B cell (primary cell): ENCODE measurements around the gene CTRL. TPM values are rescaled to one million over a fixed set of nuclear protein-coding genes. Genes with fewer than 3 reads are reported as not detected.

Experiments
- ATAC-seq: fragments of 200-7000 bp; cut with Tn5 transposase; one replicate; pipeline ENCODE4 v1.10.0; 2021; ENCODE audit warnings: low read depth, mild to moderate bottlenecking, moderate number of reproducible peaks, moderate library complexity
- CTCF ChIA-PET: fragments of 350-600 bp; sonication (Branson Sonifier 250); formaldehyde crosslinking; loops from one replicate; lab custom pipeline; 2021; ENCODE audit warnings: antibody characterized with exemption, inconsistent platforms; lab: Charles Lee
- POLR2A ChIA-PET: fragments of 350-600 bp; sonication (Branson Sonifier 250); formaldehyde crosslinking; loops from one replicate; lab custom pipeline; 2021; ENCODE audit warnings: antibody characterized with exemption; lab: Charles Lee
- DNase-seq: peaks from one replicate; pipeline ENCODE4 v3.0.0; 2013
- H2AFZ ChIP-seq: 2 replicates; pipeline ENCODE4 v1.6.1; 2012; ENCODE audit warnings: mild to moderate bottlenecking, low read depth, low read length; ENCODE audit not compliant: insufficient read depth, poor library complexity, severe bottlenecking
- H3K27ac ChIP-seq, 2 donors: 1 replicate in 1 of 2; 2 replicates in 1 of 2; pipeline ENCODE4 v1.5.1; 2012 to 2013; ENCODE audit warnings: low read length in 2 of 2, mild to moderate bottlenecking in 2 of 2, moderate library complexity in 1 of 2
- H3K27me3 ChIP-seq, 4 experiments: fragments of 200-600 bp in 1 of 4; sonication (generic) in 1 of 4; replicated peaks in 1 of 4; 1 replicate in 2 of 4; 2 replicates in 2 of 4; pipeline versions ENCODE4 v1.6.1 to v1.7.0; 2013 to 2016; ENCODE audit warnings: low read length in 3 of 4, mild to moderate bottlenecking in 2 of 4, mixed read lengths in 1 of 4, moderate library complexity in 1 of 4; ENCODE audit not compliant: insufficient read depth in 4 of 4, control insufficient read depth in 3 of 4; ENCODE audit errors: control extremely low read depth in 1 of 4
- H3K36me3 ChIP-seq, 2 experiments: replicated peaks in 1 of 2; 1 replicate in 1 of 2; 2 replicates in 1 of 2; pipeline versions ENCODE4 v1.6.1 to v1.7.1; 2013; ENCODE audit warnings: low read length in 1 of 2; ENCODE audit not compliant: insufficient read depth in 2 of 2, control insufficient read depth in 1 of 2; ENCODE audit errors: control extremely low read depth in 1 of 2, extremely low read depth in 1 of 2
- H3K4me1 ChIP-seq, 2 donors: fragments of 200-600 bp in 1 of 2; sonication (generic) in 1 of 2; 1 replicate in 1 of 2; 2 replicates in 1 of 2; pipeline versions ENCODE4 v1.5.1 to v1.6.1; 2013 to 2017; ENCODE audit warnings: low read length in 2 of 2; ENCODE audit not compliant: control insufficient read depth in 2 of 2, insufficient read depth in 2 of 2
- H3K4me2 ChIP-seq: replicated peaks from 2 replicates; pipeline ENCODE3; 2012; ENCODE audit warnings: mild to moderate bottlenecking, low read depth, low read length; ENCODE audit not compliant: poor library complexity, severe bottlenecking
- H3K4me3 ChIP-seq, 5 experiments: fragments of 200-600 bp in 1 of 5; sonication (generic) in 1 of 5; 1 replicate in 3 of 5; 2 replicates in 2 of 5; pipeline versions ENCODE4 v1.5.1 to v1.7.0; 2011 to 2016; ENCODE audit warnings: low read length in 4 of 5, mild to moderate bottlenecking in 4 of 5, low read depth in 2 of 5, control low read depth in 1 of 5, moderate library complexity in 1 of 5; ENCODE audit not compliant: insufficient read depth in 1 of 5; ENCODE audit errors: control extremely low read depth in 1 of 5, extremely low read depth in 1 of 5
- H3K79me2 ChIP-seq: fragments of 200-600 bp; sonication (generic); one replicate; pipeline ENCODE4 v1.6.0; 2016; ENCODE audit warnings: low read length; ENCODE audit not compliant: control insufficient read depth, insufficient read depth
- H3K9ac ChIP-seq: fragments of 200-600 bp; sonication (generic); 2 replicates; pipeline ENCODE4 v1.6.1; 2017; ENCODE audit warnings: mild to moderate bottlenecking, low read length, moderate library complexity
- H3K9me3 ChIP-seq, 3 donors: one replicate each; pipeline versions ENCODE4 v1.6.1 to v1.7.1; 2013; ENCODE audit warnings: low read length in 2 of 3; ENCODE audit not compliant: control insufficient read depth in 2 of 3, insufficient read depth in 1 of 3; ENCODE audit errors: control extremely low read depth in 1 of 3
- H4K20me1 ChIP-seq: 2 replicates; pipeline ENCODE4 v1.6.0; 2012; ENCODE audit warnings: mild to moderate bottlenecking, low read length; ENCODE audit not compliant: insufficient read depth, control insufficient read depth, poor library complexity, severe bottlenecking
- H3K27ac Mint-ChIP-seq: one replicate; pipeline ENCODE4 v1.8.0; 2021; ENCODE audit warnings: mixed read lengths
- H3K27me3 Mint-ChIP-seq: one replicate; pipeline ENCODE4 v1.8.0; 2021; ENCODE audit warnings: mixed read lengths
- H3K4me1 Mint-ChIP-seq: one replicate; pipeline ENCODE4 v1.8.0; 2021; ENCODE audit warnings: mixed read lengths
- H3K4me3 Mint-ChIP-seq: one replicate; pipeline ENCODE4 v1.8.0; 2021; ENCODE audit warnings: mixed read lengths
- H3K9me3 Mint-ChIP-seq: one replicate; pipeline ENCODE4 v1.8.0; 2022; ENCODE audit warnings: mixed read lengths; ENCODE audit not compliant: insufficient read depth
- EZH2 ChIP-seq: IDR thresholded peaks from 2 replicates; pipeline ENCODE4 v1.6.1; 2012; ENCODE audit warnings: borderline replicate concordance, low read depth, mild to moderate bottlenecking, moderate library complexity, low read length; ENCODE audit not compliant: insufficient read depth, poor library complexity, severe bottlenecking
- WGBS: methylation state at CpG from one replicate; pipeline ENCODE4 v1.1.5; 2013; ENCODE audit warnings: missing lambda C conversion rate; ENCODE audit not compliant: insufficient coverage; 5-methylcytosine and 5-hydroxymethylcytosine counted together
- intact Hi-C: fragments of 100-400 bp; cut with micrococcal nuclease; formaldehyde crosslinking; loops from one replicate; pipeline ENCODE4 v1.10.0; 2022
- polyA plus RNA-seq: library from polyadenylated mRNA; depleted of rRNA; stranded (reverse); fragments of >200 nt; gene quantifications from 2 replicates; pipeline ENCODE4 v1.2.3, GENCODE V29; 2012
- total RNA-seq, 2 donors: library from RNA; stranded (reverse); fragments of 120-200 nt in 1 of 2; gene quantifications; 1 replicate in 1 of 2; 2 replicates in 1 of 2; pipeline versions ENCODE4 v1.2.3 to v1.2.4, GENCODE V29; 2013 to 2022
- TF ChIP-seq, protein P1 (sequence below): fragments of 200-600 bp; IDR thresholded peaks from one replicate; pipeline ENCODE4 v1.8.0; 2022; ENCODE audit warnings: antibody characterized with exemption, mild to moderate bottlenecking

The CTRL gene
- total and polyA plus RNA-seq, 2 donors (not counting 1 experiment from before 2014, with no cell fraction given) = 5.8 to 19.0 TPM

DNA sequence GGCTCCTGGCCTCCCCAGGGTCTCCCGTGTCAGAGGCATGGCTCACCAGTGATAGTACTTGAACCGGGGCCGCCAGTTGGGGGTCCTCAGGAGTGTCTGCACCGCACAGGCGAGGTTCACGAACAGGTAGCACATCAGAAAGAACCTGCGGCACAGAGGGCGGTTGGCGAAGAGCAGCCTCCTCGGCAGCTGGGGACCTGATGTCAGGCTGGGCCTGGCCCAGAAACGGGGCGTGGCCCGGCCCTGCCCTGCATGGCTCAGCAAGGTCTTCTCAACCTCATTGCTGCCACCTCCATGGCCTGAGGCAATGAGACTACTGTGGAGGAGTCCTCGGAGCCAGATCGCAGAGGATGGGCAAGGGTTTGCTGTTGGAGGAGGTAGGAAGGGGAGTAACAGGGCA lies 16.4 kb upstream of the CTRL start:
- POLR2A ChIA-PET = no interaction called here
- TF ChIP-seq EZH2 = no peak
- TF ChIP-seq, protein P1, sequence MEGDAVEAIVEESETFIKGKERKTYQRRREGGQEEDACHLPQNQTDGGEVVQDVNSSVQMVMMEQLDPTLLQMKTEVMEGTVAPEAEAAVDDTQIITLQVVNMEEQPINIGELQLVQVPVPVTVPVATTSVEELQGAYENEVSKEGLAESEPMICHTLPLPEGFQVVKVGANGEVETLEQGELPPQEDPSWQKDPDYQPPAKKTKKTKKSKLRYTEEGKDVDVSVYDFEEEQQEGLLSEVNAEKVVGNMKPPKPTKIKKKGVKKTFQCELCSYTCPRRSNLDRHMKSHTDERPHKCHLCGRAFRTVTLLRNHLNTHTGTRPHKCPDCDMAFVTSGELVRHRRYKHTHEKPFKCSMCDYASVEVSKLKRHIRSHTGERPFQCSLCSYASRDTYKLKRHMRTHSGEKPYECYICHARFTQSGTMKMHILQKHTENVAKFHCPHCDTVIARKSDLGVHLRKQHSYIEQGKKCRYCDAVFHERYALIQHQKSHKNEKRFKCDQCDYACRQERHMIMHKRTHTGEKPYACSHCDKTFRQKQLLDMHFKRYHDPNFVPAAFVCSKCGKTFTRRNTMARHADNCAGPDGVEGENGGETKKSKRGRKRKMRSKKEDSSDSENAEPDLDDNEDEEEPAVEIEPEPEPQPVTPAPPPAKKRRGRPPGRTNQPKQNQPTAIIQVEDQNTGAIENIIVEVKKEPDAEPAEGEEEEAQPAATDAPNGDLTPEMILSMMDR = no peak
- Mint-ChIP-seq H3K4me1 (no peaks in the 10 kb centered on the region), H3K27ac (no peak overlapping the region), H3K4me3 (no peak overlapping the region), H3K27me3 (no peaks in the 10 kb centered on the region), H3K9me3 (no peaks in the 10 kb centered on the region)
- WGBS = 98% methylated on average over 14 of the region's 15 CpGs
- Histone ChIP-seq H3K9me3 (no peaks in the 10 kb centered on the region), H3K36me3 (peaks cover 0 to 15% of the 10 kb centered on the region in 2 experiments), H3K27me3 (no peaks in the 10 kb centered on the region), H2AFZ (no peak overlapping the region), H3K27ac (no peak overlapping the region), H4K20me1 (no peaks in the 10 kb centered on the region), H3K79me2 (peaks cover 19% of the 10 kb centered on the region), H3K4me3 (no peak overlapping the region), H3K4me1 (no peaks in the 10 kb centered on the region), H3K4me2 (no peak overlapping the region), H3K9ac (no peak overlapping the region)
- DNase-seq (no peak), ATAC-seq (no peak)
- intact Hi-C loops = no loop called here
- CTCF ChIA-PET = no interaction called here

DNA sequence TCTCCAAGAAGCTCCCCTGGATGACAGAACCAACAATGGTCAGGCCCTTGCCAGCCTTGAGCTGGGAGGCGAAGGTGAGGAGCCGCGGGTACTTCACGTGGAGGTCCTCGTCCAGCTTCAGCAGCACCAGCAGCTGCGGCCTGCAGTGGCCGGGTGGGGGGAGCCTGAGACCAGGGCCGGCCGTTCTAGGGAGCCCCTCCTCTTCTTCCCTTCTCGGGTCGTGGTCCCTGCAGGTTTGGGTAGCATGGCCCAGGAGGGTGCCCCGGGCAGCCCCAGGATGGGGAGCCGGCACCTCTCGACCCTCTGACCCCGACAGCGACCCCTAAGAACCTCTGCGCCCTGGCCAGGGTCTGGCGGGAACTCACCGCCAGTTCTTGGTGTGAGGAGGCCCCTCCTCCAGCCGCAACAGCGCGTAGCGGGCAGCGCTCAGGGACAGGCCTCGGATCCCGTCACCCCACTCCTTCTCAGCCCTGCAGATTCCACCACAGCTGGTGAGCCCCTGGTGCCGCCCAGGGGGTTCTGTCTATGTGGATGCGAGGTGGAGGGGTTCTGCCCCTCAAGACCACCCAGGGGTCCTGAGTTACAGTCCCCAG lies 15.4 kb upstream of the CTRL start:
- no peaks in the 10 kb centered on the region for H3K27me3 Mint-ChIP-seq
- DNase-seq (no peak), ATAC-seq (no peak)
- no peaks in the 10 kb centered on the region for H3K9me3 ChIP-seq
- no peak overlapping the region for H2AFZ ChIP-seq
- H3K9ac ChIP-seq = no peak overlapping the region
- CTCF ChIA-PET = interaction anchor here (0.6 to 1.4 kb wide), 5 partner anchors 10 to 97 kb away, joined by 3 to 5 read pairs (median 3); partner anchors contain the start of gene PSMB10
- intact Hi-C loops = no loop called here
- H3K79me2 ChIP-seq = peaks cover 27% of the 10 kb centered on the region
- TF ChIP-seq, protein P1 = no peak
- no peak for TF ChIP-seq EZH2
- H3K4me1 Mint-ChIP-seq = peaks cover 2% of the 10 kb centered on the region
- H3K36me3 ChIP-seq = peaks cover 0 to 15% of the 10 kb centered on the region in 2 experiments
- H3K27me3 ChIP-seq = no peaks in the 10 kb centered on the region
- no peak overlapping the region for H3K27ac Mint-ChIP-seq
- H3K27ac ChIP-seq = no peak overlapping the region
- H3K4me3 Mint-ChIP-seq = no peak overlapping the region
- H4K20me1 ChIP-seq = peaks cover 8% of the 10 kb centered on the region
- POLR2A ChIA-PET = no interaction called here
- H3K4me1 ChIP-seq = peaks cover 0 to 5% of the 10 kb centered on the region in 2 donors
- H3K4me3 ChIP-seq = no peak overlapping the region
- no peaks in the 10 kb centered on the region for H3K9me3 Mint-ChIP-seq
- 96% methylated on average over 17 of the region's 28 CpGs for WGBS
- H3K4me2 ChIP-seq = no peak overlapping the region
